GM10248 (cell line): ENCODE measurements around the gene MYH14.

ENCODE experiments used
- CTCF ChIA-PET: fragments of 300-600 bp; sonication (Branson Sonifier 250); formaldehyde crosslinking; extraction: SDS; loops from one replicate; lab custom pipeline; 2021; ENCODE audit warnings: antibody characterized with exemption; lab: Yijun Ruan, JAX
- POLR2A ChIA-PET: fragments of 350-650 bp; sonication (Branson Sonifier 250); formaldehyde crosslinking; extraction: SDS; loops from one replicate; lab custom pipeline; 2020; ENCODE audit warnings: antibody characterized with exemption; lab: Yijun Ruan, JAX
- DNase-seq: peaks from one replicate; pipeline ENCODE4 v3.0.0; 2012; ENCODE audit errors: extremely low spot score
- TF ChIP-seq, protein P1 (sequence below): IDR thresholded peaks from 2 replicates; pipeline ENCODE4 v1.5.1; 2012; ENCODE audit warnings: mild to moderate bottlenecking, low read depth; ENCODE audit errors: extremely low read depth, missing control alignments, control extremely low read depth

The MYH14 gene

DNA sequence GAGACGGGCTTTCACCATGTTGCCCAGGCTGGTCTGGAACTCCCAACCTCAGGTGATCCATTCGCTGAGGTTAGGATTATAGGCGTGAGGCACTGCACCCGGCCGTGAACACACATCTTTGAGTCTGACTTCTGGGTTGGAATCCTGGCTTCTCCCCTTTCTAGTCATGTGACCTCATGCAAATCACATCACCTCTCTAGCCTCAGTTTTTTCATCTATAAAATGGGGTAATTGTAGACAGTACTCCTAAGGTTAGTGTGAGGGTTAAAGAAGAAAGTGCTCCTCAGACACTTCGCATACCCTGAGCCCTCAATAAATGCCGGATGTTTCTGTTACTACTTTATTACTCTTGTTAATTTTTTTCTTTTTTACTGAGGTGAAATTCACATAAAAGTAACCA, 70.4 kb downstream of the MYH14 start:
- TF ChIP-seq, protein P1, sequence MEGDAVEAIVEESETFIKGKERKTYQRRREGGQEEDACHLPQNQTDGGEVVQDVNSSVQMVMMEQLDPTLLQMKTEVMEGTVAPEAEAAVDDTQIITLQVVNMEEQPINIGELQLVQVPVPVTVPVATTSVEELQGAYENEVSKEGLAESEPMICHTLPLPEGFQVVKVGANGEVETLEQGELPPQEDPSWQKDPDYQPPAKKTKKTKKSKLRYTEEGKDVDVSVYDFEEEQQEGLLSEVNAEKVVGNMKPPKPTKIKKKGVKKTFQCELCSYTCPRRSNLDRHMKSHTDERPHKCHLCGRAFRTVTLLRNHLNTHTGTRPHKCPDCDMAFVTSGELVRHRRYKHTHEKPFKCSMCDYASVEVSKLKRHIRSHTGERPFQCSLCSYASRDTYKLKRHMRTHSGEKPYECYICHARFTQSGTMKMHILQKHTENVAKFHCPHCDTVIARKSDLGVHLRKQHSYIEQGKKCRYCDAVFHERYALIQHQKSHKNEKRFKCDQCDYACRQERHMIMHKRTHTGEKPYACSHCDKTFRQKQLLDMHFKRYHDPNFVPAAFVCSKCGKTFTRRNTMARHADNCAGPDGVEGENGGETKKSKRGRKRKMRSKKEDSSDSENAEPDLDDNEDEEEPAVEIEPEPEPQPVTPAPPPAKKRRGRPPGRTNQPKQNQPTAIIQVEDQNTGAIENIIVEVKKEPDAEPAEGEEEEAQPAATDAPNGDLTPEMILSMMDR = no peak
- no peak for DNase-seq
- ChIA-PET CTCF (interaction anchor here (1.3 to 1.6 kb wide), 2 partner anchors 9 to 15 kb away, joined by 3 read pairs; no protein-coding TSS in a partner anchor), POLR2A (no interaction called here)

GRCh38 chr19:50275577-50276368, 72.4 kb downstream of the MYH14 start:
- no peak for DNase-seq
- TF ChIP-seq, protein P1 = no peak
- CTCF ChIA-PET = interaction anchor here (1.4 kb wide), 1 partner anchor 24 kb away, joined by 4 read pairs; no protein-coding TSS in a partner anchor
- POLR2A ChIA-PET = no interaction called here

DNA sequence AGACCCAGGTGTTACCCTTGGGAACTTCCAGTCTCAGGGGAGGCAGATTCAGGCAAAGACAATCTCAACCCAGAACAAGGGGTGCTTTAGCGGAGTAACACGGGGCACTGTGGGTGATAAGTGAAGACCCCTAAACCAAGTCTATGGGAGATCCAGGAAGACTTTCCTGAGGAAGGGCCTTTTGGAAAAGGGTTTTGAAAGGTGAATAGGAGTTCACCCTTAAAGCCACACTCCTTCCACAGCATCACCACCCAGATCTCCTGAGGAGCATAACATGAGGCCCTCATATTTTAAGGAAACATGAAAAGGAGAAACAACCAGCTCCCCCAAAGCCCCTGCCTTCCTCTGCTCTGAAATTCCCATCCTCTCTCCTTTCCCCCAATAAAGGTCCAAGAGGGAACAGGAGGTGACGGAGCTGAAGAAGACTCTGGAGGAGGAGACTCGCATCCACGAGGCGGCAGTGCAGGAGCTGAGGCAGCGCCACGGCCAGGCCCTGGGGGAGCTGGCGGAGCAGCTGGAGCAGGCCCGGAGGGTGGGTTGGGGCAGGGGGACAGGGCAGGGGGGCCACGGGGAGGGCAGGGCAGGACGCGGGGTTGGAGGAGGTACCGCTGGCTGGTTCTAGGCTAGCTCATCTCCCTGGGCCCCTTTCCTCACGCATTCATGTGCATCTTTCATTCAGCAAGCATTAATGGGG, 73.1 kb downstream of the MYH14 start:
- ChIA-PET CTCF (interaction anchor here (1.4 kb wide), 1 partner anchor 24 kb away, joined by 4 read pairs; no protein-coding TSS in a partner anchor), POLR2A (no interaction called here)
- TF ChIP-seq, protein P1 = no peak
- DNase-seq = no peak

- DNase-seq = no peak
- TF ChIP-seq, protein P1 = no peak
- ChIA-PET POLR2A (no interaction called here), CTCF (interaction anchor here (0.7 kb wide), 1 partner anchor 10 kb away, joined by 3 read pairs; no protein-coding TSS in a partner anchor)
Measured at GRCh38 chr19:50277966-50278580, 74.7 kb downstream of the MYH14 start.

DNA sequence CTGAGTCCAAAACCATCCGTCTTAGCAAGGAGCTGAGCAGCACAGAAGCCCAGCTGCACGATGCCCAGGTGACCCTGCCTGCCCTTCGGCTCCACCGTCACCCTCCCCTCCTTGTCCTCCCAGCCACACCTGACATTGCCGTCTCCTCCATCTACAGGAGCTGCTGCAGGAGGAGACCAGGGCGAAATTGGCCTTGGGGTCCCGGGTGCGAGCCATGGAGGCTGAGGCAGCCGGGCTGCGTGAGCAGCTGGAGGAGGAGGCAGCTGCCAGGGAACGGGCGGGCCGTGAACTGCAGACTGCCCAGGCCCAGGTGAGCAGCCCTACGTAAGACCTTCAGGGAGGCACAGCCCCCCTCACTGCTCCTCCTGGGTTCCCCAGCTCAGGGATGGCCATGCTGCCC, 76.7 kb downstream of the MYH14 start:
- CTCF ChIA-PET = interaction anchor here (1.3 to 2.0 kb wide), 2 partner anchors 11 to 32 kb away, joined by 3 to 5 read pairs; no protein-coding TSS in a partner anchor
- TF ChIP-seq, protein P1 = no peak
- POLR2A ChIA-PET = no interaction called here
- DNase-seq = no peak

DNA sequence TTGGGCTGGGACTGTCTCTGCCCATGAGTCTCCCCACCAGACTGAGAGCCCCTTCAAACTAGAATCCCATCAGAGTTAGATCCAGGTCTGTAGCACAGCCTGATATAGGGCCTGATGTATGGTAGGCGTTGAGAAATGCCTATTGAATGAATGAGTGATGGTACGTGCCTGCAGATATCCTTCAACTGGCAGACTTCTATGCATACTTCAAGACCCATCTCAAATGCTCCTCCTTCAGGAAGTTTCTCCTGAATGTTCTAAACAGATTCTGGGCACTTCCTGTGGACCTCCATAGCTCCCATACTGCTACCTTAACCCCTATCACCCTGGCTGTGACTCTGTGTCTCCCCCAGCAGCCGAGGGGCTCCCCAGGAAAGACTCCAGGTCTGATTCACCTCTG, 77.6 kb downstream of the MYH14 start:
- no peak for DNase-seq
- POLR2A ChIA-PET = no interaction called here
- TF ChIP-seq, protein P1 = no peak
- CTCF ChIA-PET = interaction anchor here (1.3 to 2.0 kb wide), 2 partner anchors 10 to 33 kb away, joined by 3 to 5 read pairs; no protein-coding TSS in a partner anchor
